Measurements from ENCODE around the gene SLIT1.

Gene SLIT1

DNA sequence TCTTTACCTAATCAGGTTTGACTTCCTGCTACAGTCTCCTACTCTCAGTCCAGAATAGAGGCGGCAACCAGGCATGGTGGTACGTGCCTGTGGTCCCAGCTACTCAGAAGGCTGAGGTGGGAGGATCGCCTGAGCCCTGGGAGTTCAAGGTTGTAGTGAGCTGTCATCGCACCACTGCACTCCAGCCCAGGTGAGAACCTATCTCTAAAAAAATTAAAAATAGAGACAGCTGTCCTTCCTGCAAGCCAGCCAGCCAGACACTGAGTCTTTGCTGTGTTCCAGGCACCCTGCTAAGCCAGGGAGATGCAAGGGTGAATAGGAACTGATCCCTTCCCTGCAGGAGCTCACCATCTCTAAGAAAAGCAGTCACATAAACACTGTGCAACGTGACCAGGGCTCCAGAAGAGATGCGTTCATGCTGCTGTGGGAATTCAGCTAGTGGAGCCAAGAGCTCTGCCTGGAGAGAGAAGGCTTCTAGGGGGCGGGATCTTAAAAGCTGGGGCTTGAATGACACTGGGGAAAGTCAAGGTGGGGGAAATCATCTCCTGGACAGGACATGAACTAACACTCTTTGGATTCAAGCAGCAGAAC is 22.1 kb upstream of the SLIT1 start:
- H3K9ac ChIP-seq (ENCODE audit: low read length), result no peak overlapping the region
- H3K14ac ChIP-seq (ENCODE audit: low read length in 2 of 2), result no peak overlapping the region
- no peak overlapping the region for H2AFZ ChIP-seq (ENCODE audit: low read depth, low read length)
- H2BK120ac ChIP-seq (ENCODE audit: low read depth, low read length), result no peak overlapping the region
- no peak overlapping the region for H4K91ac ChIP-seq (ENCODE audit: low read length)
- no peaks in the 10 kb centered on the region for H3K4me1 ChIP-seq (ENCODE audit: control insufficient read depth, insufficient read depth, low read depth, low read length)
- WGBS, result 67% methylated on average over 7 of the region's 7 CpGs
- H2BK5ac ChIP-seq (ENCODE audit: low read depth, low read length, poor library complexity, severe bottlenecking), result no peak overlapping the region
- peaks cover 23 to 30% of the 10 kb centered on the region in 2 experiments for H3K27me3 ChIP-seq (ENCODE audit: control insufficient read depth in 1 of 2, insufficient read depth in 1 of 2, low read length in 2 of 2)
- H2BK12ac ChIP-seq (ENCODE audit: low read length in 2 of 2), result no peak overlapping the region
- H3K4ac ChIP-seq (ENCODE audit: low read depth in 1 of 2, low read length in 2 of 2), result no peak overlapping the region
- H2BK15ac ChIP-seq (ENCODE audit: low read depth, poor library complexity, severe bottlenecking), result no peak overlapping the region
- no peak overlapping the region for H2AK5ac ChIP-seq (ENCODE audit: low read length, severe bottlenecking)
- H3K4me3 ChIP-seq (ENCODE audit: insufficient read depth in 1 of 2, low read depth in 1 of 2, low read length in 2 of 2), result no peak overlapping the region
- no peak overlapping the region for H4K8ac ChIP-seq (ENCODE audit: low read length)
- no peaks in the 10 kb centered on the region for H3K79me1 ChIP-seq (replicated peaks; ENCODE audit: low read length, poor library complexity, severe bottlenecking)
- H3K18ac ChIP-seq (ENCODE audit: low read depth in 1 of 2, low read length in 2 of 2), result no peak overlapping the region
- H3K9me3 ChIP-seq (ENCODE audit: control insufficient read depth, low read length), result no peaks in the 10 kb centered on the region
- H3K4me2 ChIP-seq (ENCODE audit: low read length, poor library complexity, severe bottlenecking), result no peak overlapping the region
- no peak overlapping the region for H3K27ac ChIP-seq (ENCODE audit: low read length, poor library complexity, severe bottlenecking)
- DNase-seq, result no peak
- no peak overlapping the region for H3K23ac ChIP-seq (ENCODE audit: low read length in 2 of 2)
- no peaks in the 10 kb centered on the region for H3K36me3 ChIP-seq (ENCODE audit: control insufficient read depth in 1 of 2, insufficient read depth in 2 of 2, low read depth in 1 of 2, low read length in 2 of 2)

DNA sequence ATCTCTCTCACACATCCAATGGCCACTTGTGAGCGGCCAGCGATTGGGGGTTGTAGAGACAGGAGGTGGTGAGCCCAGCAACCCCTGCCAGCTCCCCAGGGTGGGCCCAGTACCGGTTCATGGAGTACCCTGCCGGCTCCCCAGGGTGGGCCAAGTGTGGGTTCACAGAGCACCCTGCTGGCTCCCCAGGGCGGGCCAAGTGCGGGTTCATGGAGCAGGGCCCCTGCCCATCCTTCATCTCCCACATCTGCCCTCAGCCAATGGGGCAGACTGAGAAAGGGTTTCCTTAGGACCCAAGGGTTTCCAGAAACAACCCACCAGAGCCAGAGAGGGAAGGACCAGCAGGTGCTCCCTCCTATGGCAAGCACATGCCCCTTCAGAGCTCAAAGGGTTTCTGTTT is 21.4 kb upstream of the SLIT1 start:
- no peak overlapping the region for H3K9ac ChIP-seq (ENCODE audit: low read length)
- H3K4ac ChIP-seq (ENCODE audit: low read depth in 1 of 2, low read length in 2 of 2), result no peak overlapping the region
- no peak overlapping the region for H3K4me3 ChIP-seq (ENCODE audit: insufficient read depth in 1 of 2, low read depth in 1 of 2, low read length in 2 of 2)
- H3K18ac ChIP-seq (ENCODE audit: low read depth in 1 of 2, low read length in 2 of 2), result no peak overlapping the region
- H3K27ac ChIP-seq (ENCODE audit: low read length, poor library complexity, severe bottlenecking), result no peak overlapping the region
- H3K9me3 ChIP-seq (ENCODE audit: control insufficient read depth, low read length), result no peaks in the 10 kb centered on the region
- no peak overlapping the region for H3K14ac ChIP-seq (ENCODE audit: low read length in 2 of 2)
- no peak overlapping the region for H2AK5ac ChIP-seq (ENCODE audit: low read length, severe bottlenecking)
- no peak overlapping the region for H2BK15ac ChIP-seq (ENCODE audit: low read depth, poor library complexity, severe bottlenecking)
- WGBS, result 89% methylated on average over 6 of the region's 6 CpGs
- H3K79me1 ChIP-seq (replicated peaks; ENCODE audit: low read length, poor library complexity, severe bottlenecking), result no peaks in the 10 kb centered on the region
- no peak overlapping the region for H3K4me2 ChIP-seq (ENCODE audit: low read length, poor library complexity, severe bottlenecking)
- H2BK120ac ChIP-seq (ENCODE audit: low read depth, low read length), result no peak overlapping the region
- no peak overlapping the region for H3K23ac ChIP-seq (ENCODE audit: low read length in 2 of 2)
- no peak overlapping the region for H4K91ac ChIP-seq (ENCODE audit: low read length)
- H2BK5ac ChIP-seq (ENCODE audit: low read depth, low read length, poor library complexity, severe bottlenecking), result no peak overlapping the region
- H4K8ac ChIP-seq (ENCODE audit: low read length), result no peak overlapping the region
- no peak for DNase-seq
- H2BK12ac ChIP-seq (ENCODE audit: low read length in 2 of 2), result no peak overlapping the region
- peaks cover 25 to 30% of the 10 kb centered on the region in 2 experiments for H3K27me3 ChIP-seq (ENCODE audit: control insufficient read depth in 1 of 2, insufficient read depth in 1 of 2, low read length in 2 of 2)
- no peak overlapping the region for H2AFZ ChIP-seq (ENCODE audit: low read depth, low read length)
- H3K36me3 ChIP-seq (ENCODE audit: control insufficient read depth in 1 of 2, insufficient read depth in 2 of 2, low read depth in 1 of 2, low read length in 2 of 2), result no peaks in the 10 kb centered on the region
- no peaks in the 10 kb centered on the region for H3K4me1 ChIP-seq (ENCODE audit: control insufficient read depth, insufficient read depth, low read depth, low read length)

- Histone ChIP-seq H2BK5ac (ENCODE audit: low read depth, low read length, poor library complexity, severe bottlenecking) (no peak overlapping the region), H3K36me3 (ENCODE audit: control insufficient read depth in 1 of 2, insufficient read depth in 2 of 2, low read depth in 1 of 2, low read length in 2 of 2) (no peaks in the 10 kb centered on the region), H3K14ac (ENCODE audit: low read length in 2 of 2) (no peak overlapping the region), H2AK5ac (ENCODE audit: low read length, severe bottlenecking) (no peak overlapping the region), H3K9ac (ENCODE audit: low read length) (no peak overlapping the region), H3K23ac (ENCODE audit: low read length in 2 of 2) (no peak overlapping the region), H2BK15ac (ENCODE audit: low read depth, poor library complexity, severe bottlenecking) (no peak overlapping the region), H2BK12ac (ENCODE audit: low read length in 2 of 2) (no peak overlapping the region), H3K27ac (ENCODE audit: low read length, poor library complexity, severe bottlenecking) (no peak overlapping the region), H3K4me3 (ENCODE audit: insufficient read depth in 1 of 2, low read depth in 1 of 2, low read length in 2 of 2) (no peak overlapping the region), H4K8ac (ENCODE audit: low read length) (no peak overlapping the region), H2BK120ac (ENCODE audit: low read depth, low read length) (no peak overlapping the region), H3K4me1 (ENCODE audit: control insufficient read depth, insufficient read depth, low read depth, low read length) (peaks cover 3% of the 10 kb centered on the region), H3K27me3 (ENCODE audit: control insufficient read depth in 1 of 2, insufficient read depth in 1 of 2, low read length in 2 of 2) (peaks cover 25 to 30% of the 10 kb centered on the region in 2 experiments), H3K4ac (ENCODE audit: low read depth in 1 of 2, low read length in 2 of 2) (no peak overlapping the region), H3K4me2 (ENCODE audit: low read length, poor library complexity, severe bottlenecking) (no peak overlapping the region), H2AFZ (ENCODE audit: low read depth, low read length) (no peak overlapping the region), H4K91ac (ENCODE audit: low read length) (no peak overlapping the region), H3K18ac (ENCODE audit: low read depth in 1 of 2, low read length in 2 of 2) (no peak overlapping the region), H3K79me1 (replicated peaks; ENCODE audit: low read length, poor library complexity, severe bottlenecking) (no peaks in the 10 kb centered on the region), H3K9me3 (ENCODE audit: control insufficient read depth, low read length) (no peaks in the 10 kb centered on the region)
- no peak for DNase-seq
- 86% methylated on average over 14 of the region's 14 CpGs for WGBS
These were observed 19.3 kb upstream of the SLIT1 start for GRCh38 chr10:97204826-97205679.

DNA sequence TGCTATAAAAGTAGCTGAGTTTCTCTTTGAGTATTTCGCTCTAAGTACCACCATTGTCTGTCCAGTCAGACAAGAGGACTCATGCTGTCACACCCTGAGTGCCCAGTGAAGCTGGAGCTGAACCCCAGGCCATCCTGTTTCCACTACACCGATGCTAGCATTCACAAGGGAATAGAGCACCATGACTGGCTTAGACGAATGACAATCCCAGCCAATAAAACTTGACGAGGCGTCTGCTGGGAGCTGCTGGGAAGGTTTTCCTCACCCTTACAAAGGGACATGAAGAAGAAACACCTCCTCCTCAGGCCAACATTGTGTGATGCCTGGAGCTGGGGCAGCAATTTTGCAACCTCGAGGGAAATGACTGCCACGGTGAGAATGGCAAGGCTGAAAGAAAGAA is 17.5 kb upstream of the SLIT1 start:
- no peak overlapping the region for H3K23ac ChIP-seq (ENCODE audit: low read length in 2 of 2)
- H3K4ac ChIP-seq (ENCODE audit: low read depth in 1 of 2, low read length in 2 of 2), result no peak overlapping the region
- H2AK5ac ChIP-seq (ENCODE audit: low read length, severe bottlenecking), result no peak overlapping the region
- no peak overlapping the region for H3K9ac ChIP-seq (ENCODE audit: low read length)
- 87% methylated on average over 7 of the region's 7 CpGs for WGBS
- H3K4me2 ChIP-seq (ENCODE audit: low read length, poor library complexity, severe bottlenecking), result no peak overlapping the region
- no peak for DNase-seq
- H3K14ac ChIP-seq (ENCODE audit: low read length in 2 of 2), result no peak overlapping the region
- H3K4me1 ChIP-seq (ENCODE audit: control insufficient read depth, insufficient read depth, low read depth, low read length), result peaks cover 3% of the 10 kb centered on the region
- no peak overlapping the region for H2BK5ac ChIP-seq (ENCODE audit: low read depth, low read length, poor library complexity, severe bottlenecking)
- H3K18ac ChIP-seq (ENCODE audit: low read depth in 1 of 2, low read length in 2 of 2), result no peak overlapping the region
- no peak overlapping the region for H2BK15ac ChIP-seq (ENCODE audit: low read depth, poor library complexity, severe bottlenecking)
- no peaks in the 10 kb centered on the region for H3K9me3 ChIP-seq (ENCODE audit: control insufficient read depth, low read length)
- no peaks in the 10 kb centered on the region for H3K36me3 ChIP-seq (ENCODE audit: control insufficient read depth in 1 of 2, insufficient read depth in 2 of 2, low read depth in 1 of 2, low read length in 2 of 2)
- no peak overlapping the region for H2BK12ac ChIP-seq (ENCODE audit: low read length in 2 of 2)
- H2BK120ac ChIP-seq (ENCODE audit: low read depth, low read length), result no peak overlapping the region
- peaks cover 26 to 34% of the 10 kb centered on the region in 2 experiments for H3K27me3 ChIP-seq (ENCODE audit: control insufficient read depth in 1 of 2, insufficient read depth in 1 of 2, low read length in 2 of 2)
- H3K4me3 ChIP-seq (ENCODE audit: insufficient read depth in 1 of 2, low read depth in 1 of 2, low read length in 2 of 2), result no peak overlapping the region
- no peak overlapping the region for H4K8ac ChIP-seq (ENCODE audit: low read length)
- no peak overlapping the region for H3K27ac ChIP-seq (ENCODE audit: low read length, poor library complexity, severe bottlenecking)
- H4K91ac ChIP-seq (ENCODE audit: low read length), result no peak overlapping the region
- no peak overlapping the region for H2AFZ ChIP-seq (ENCODE audit: low read depth, low read length)
- no peaks in the 10 kb centered on the region for H3K79me1 ChIP-seq (replicated peaks; ENCODE audit: low read length, poor library complexity, severe bottlenecking)

Data from mesenchymal stem cell (in vitro differentiated cells and primary cell).